ENCODE data around the gene CTSE.

Gene CTSE

DNA sequence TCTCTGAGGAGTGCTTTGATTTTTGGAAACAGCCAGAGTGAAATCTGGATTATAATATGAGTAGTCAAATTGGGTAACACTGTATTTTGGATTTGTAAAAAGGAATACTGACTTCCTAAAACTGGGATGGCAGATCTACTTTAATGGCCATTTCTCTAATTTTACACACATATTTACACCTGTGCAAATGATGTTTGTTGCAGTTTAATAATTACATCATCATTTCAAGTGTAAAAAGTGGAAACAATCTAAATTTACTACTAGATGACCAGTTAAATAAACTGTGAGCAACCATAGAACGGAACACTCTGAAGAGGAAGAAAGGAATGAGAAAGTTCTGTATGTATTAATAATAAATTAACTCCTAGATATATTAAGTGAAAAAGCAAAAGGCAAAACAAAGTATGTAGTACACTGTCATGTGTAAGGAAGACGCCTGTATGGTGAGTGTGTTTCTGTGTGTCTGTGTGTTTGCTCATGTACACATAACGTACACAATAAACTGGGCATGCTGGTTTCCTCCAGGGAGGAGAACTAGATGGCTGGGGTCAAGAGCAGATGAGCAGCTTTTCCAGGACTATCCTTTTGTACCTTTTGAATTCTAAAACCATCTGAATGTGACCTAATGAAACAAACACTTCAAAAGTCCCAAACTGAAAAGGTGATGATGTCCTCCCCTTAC is 26.4 kb upstream of the CTSE start:
- no peak for DNase-seq

DNA sequence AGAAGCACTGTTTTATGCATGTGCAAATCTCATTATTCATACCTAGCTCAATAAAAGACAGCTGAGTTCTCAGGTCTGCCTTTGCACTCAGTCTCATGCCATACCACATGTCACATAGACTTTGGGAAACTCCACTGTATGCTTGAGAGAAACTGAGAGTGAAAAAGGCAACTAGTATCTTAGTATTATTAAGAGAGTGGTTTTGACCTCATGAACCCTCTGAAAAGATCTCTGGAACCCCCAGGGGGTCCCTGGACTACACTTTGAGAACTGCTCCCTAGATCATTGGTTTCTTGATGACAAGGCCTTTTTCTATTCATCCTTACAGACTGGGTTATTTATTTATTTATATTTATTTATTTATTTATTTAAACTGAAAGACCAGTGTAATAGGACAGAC is 25.6 kb upstream of the CTSE start:
- no peak for DNase-seq

DNA sequence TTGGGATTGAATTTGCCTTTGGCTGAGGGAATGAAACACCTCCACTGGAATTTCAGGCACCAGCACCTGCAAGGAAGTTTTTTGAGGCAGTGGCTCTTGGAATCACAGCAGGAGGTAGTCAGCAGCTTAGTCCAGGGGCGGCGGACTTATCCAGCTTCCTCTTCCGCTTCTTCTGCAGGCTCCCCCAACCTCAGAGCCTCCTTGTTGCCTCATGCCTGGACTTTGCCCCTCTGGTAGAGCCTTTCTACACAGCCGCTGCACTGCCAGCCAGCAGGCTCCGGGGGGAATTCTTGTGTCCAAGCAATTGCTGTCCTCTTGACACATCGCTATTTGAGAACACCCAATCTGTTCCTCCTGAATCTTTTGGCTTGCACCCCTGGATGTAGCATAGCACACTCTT is 24.9 kb upstream of the CTSE start:
- no peak for DNase-seq

DNA sequence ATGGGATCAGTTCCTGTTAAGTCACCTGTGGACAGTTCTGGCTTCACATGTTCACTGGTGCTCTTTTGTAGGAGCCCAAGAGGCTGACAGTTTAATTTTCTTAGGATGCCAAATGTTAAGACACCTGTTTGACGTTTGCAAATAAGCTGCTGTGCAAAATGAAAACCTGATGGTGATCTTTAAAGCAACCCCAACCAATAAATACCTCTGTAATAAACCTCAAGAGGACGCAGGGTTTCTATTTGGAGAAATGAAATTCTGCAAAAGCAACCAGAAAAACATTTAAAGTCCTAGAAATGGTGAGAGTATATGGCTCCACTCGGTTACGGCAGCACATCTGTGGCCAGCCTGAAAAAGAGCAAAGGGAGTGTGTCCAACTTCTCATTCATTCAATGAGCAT is 23.6 kb upstream of the CTSE start:
- DNase-seq, result no peak

DNA sequence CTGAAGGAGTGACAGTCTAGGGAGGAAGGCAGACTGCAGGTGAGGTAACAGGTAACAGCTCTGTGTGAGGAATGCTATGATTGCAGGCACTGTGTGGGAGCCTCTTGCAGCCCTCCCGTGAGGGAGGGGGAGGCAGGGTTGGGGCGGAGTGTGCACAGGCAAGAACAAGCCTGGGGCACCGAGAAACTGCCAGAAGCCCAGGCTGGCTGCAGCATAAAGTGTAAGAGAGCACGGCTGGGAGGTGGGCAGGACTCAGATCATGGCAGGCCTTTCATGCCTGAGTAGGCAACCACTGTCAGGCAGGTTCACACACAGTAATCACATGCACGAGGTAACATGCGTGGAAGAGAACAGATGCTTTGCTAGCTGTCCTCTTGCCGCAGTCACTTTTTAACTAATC is 17.9 kb upstream of the CTSE start:
- peak; percentile 55 to 79 for DNase-seq

DNA sequence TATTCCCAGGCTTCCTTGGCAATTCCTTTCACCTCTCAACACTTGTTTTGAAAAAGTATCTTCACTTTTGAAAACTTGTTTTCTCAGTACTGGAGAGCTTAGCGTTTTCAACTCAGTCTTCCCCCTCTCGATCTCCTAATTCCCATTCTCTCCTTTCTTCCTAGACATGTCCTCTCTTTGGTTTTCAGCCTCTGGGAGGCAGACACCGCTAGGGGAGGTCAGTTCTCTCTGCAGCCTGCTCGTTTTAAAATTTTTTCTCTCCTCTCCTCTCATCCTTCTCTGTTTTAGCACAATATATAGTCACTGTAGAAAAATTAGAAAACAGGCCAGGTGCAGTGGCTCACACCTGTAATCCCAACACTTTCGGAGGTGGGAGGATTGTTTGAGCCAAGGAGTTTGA is 16.6 kb upstream of the CTSE start:
- no peak for DNase-seq

DNA sequence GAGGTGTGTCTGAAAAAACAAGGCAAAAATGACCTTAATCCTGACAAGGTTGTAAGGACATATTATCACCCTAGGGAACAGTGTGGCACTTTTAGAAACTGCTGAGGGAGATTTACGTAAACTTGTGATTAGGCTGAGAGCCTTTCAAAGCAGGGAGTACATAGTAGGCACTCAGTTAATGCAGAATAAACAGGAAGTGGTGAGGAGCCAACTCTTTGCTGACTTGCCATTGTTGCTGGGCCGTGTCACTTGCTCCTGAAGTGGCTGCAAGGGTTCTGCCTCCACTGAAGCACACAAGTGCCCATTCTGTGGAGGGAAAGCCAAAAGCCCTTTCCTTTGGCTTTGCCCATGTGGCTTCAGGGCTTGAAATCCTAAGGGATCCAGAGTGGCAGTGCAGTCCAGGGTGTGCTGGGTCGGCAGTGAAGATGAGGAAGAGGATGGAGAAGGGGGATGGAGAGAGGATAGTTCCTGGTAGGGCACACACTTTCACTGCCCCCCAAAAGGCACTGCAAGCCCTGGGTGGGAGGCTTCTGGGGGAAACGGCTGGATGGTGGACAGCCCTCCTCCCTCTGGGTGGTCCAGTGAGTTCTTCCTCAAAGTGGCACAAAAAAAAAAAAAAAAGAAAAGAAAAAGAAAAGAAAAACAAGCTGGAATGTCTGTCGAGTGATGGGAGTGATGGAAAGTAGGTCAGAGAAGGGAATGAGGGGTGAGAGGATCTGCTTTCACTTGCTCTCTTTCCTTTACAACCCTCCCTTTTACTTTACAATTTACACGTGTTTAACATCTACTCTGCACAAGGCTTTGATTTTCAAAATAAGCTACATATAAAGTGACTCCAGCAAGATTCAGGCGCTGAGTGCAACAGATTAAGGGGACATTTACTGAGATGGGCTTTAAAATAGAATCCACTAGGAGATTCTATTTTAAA is 15.6 kb upstream of the CTSE start:
- DNase-seq, result no peak

DNA sequence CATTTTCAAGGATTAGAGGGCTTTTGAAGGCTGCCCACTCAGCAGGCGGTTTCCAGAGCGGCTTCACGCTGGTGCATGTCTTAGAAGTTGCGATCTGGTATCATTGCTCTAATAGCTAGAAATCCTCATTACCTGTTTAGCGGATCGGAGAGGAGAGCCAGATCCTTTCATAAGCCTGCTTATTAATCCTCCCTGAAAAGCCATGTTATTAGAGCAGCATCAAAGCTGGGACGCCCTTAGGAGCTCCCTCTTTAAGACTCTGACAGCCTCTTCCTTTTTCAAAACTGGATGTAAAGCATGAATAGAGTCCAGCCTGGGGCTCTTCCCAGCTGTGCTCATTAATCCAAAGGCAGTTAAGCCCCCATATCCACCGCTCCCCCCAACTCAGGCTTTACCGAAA is 13.9 kb upstream of the CTSE start:
- DNase-seq, result no peak

DNA sequence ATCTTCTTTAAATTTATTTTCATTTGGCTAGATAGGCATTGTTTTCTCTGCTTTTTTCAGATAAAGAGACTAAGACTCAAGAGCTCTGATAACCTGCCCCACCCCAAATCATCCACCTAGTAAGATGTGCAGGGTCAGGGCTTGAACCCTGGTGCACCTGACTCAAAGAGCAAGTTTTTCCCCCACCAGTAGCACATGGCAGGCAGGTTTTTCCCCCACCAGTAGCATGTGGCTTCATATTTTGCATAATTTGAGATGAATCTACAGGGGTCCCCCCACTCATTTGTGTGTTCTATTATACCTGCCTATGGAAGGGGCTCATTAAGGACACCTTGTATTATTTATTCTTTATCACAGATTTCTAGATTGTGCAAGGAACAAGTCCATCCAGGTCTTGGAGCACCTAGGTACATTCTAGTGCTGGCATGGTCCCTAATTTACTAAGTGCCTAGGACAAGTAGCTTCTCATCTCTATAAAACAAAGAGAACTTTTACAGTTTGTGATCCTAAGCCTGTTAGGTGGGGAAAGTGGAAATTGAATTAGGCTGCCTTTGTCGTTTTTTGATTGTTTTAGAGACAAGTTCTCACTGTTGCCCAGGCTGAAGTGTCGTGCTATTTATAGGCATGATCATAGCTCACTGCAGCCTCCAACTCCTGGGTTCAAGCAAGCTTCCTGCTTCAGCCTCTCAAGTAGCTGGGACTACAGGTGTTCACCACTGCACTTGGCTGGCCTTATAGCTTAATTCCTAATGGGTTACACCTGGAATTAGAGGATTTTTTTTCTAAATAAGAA is 13.2 kb upstream of the CTSE start:
- no peak for DNase-seq

DNA sequence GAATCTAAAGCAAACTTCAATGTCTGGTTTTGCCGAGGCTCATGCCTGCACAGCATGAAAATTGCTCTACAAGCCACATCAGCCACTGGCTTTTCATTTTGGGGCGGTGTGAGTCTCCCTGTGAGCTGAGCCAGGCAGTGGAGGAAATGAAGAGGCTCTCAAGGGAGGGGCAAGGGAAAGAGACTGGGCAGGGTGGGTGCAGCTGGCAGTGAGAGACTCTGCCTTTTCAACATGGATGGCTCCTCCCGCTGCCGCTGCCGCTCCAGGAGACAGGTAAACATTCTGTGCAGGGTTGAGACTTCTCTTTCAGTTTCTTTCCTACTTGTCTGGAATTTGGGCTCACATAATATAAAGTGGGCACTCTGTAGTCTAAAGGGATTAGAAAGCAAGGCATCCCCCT is 11.3 kb upstream of the CTSE start:
- no peak for DNase-seq

DNA sequence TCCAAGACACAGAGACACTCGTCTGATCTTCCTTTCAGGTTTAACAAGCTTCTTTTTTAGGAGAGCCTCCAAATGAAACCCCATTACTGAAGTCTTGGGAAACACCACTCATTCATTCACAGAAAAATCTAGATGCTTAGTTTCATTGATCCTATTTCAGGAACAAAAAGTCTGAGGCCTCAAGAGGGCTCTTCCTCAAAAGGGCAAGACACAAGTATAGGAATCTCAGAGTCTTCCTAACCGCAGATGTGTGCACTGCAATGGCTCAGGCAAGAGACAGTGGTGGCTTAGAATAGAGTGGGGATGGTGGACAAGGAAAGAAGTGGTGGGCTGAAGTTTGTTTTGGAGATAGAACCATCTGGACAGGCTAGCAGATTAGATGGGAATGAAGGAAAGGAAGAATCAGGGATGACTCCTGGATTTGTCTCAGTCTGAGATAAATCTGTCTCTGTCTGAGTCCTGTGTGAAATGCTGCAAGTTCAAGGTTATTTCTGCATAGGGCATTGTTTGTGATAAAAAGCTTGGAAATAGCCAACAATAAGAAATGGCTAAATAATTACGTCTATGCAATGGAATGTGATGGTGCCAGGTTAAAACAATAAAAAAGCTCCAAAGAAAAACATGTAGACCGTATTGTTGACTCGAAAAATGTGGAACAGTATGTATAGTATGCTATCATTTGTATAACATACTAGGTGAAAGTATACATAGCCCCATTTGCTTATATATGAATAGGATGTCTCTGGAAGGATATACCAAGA is 8.9 kb upstream of the CTSE start:
- no peak for DNase-seq

DNA sequence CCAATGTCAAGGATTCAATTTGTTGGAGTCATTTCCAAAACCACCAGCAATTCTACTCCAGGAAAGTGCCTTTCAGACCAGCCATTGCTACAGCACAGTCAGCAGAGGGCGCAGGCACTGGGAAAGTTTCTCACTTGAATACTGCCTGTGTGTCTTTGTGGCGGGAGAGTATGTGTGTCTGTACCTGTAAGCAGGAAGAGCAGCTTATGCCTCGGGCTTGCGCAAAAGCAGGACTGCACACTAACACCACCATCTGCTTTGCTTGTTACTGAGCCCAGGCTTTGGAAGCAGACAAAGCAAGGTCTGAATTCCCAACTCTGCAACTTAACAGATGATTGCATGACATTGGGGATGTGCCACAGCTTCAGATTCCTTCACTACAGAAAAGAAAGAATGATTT is 7.0 kb upstream of the CTSE start:
- DNase-seq, result peak; percentile 60 to 80

DNA sequence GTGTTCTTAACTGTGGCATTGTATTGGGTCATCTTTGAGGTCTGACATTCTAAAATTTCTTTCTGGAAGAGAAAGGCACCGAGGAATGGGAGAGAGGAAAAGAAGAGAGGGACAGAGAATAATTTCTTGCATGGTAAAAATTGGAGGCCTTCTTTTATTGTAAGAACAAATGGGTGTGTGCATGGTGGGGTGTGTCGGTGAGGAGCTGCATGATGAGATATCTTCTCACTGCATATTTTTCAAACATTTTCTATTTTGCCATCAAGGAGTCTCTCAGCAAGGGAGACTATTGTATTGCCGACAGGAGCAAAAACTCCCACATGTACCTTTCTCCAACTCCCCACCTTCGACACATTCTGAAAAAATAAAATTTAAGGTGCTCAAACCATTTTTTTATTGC is 6.5 kb upstream of the CTSE start:
- no peak for DNase-seq

DNA sequence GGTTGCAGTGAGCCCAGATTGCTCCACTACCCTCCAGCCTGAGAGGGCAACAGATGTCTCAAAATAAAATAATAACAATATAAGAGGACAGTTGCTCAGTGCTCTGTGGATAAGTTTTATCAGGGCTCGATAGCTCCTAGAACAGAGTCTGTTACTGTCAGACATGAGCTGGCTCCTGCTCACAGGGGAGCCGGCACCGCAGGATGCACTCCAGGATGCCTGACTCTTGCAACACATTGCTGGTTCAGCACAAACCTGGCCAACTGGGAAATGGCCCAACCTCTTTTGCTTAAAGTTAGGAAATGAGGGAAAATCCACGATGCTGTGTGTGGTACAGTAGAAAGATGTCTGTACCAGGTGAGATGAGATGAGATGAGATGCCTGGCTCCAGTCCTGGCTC is 5.8 kb upstream of the CTSE start:
- no peak for DNase-seq

DNA sequence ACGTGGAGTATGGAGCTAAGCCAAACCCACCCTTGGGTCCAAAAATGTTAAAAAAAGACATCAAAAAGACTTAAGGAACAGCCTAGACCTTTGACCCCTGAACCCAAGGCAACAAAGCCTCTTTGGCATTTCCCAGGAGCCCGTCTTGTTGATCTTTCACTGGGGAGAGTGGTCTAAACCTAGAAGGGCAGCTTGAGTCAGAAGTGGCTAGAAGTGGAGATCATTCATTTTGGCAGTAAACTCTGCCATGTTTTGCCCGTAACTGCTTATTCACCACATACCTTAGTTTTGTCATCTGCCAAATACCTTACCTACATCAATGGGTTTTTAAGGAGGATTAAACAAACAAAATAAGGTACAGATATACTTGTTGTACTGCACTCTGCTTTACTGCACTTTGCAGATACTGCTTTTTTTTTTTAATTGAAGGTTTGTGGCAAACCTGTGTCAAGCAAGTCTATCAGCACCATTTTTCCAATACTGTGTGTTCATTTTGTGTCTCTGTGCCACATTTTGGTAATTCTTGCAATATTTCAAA is 1.7 kb upstream of the CTSE start:
- no peak for DNase-seq

DNA sequence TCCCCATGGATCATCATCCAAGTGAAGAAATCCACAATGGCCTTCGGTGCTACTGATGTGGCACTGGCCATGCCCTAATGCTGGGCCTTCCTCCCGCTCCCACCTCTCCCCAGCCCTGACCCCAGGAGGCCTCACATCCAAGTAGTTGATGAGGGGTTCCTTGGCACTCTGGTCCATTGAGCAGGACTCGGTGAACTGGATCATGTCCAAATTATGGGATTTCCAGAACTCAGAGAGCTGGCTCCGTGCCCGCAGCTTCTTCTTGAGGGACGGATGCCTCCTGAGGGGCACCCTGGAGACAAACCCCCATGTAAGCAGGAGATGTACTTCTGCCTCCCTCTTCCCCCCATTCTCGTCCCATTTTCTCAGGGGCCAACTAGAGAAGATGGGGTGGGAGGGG is 929 bp downstream of the CTSE start:
- DNase-seq, result no peak

DNA sequence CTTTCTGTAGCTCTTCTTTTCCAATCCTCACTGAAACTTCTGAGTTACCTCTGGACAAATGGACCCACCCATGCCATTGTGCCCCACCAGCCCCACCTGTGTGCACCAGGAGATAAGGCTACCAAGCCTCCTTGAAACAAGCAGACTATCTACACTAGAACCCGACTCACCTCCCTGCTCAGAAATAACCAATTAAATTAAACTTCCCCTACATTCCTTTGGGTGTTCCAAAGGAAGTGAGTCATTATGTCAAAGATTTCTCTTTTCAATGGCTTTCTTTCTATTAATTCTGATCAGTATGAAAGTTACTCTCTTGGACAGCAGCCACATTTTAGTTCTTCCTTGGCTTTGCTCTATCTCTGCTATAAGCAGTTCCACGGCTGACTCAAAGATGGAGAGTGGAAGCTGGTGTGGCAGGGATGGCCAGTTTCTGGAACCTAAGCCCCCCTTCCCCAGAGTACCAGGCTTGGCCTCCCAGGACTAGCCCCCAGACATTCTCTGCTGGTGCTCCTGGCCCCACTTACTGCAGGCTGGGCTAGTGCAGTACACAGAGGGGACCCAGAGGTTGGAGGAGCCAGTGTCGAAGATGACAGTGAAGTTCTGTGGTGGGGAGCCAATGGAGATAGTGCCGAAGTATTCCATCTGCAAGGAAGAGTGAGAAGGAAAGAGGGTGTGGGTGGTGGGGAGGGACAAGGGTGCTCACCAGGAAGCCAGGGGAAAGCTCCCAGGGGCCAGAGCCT is 1.9 kb downstream of the CTSE start:
- DNase-seq, result no peak

DNA sequence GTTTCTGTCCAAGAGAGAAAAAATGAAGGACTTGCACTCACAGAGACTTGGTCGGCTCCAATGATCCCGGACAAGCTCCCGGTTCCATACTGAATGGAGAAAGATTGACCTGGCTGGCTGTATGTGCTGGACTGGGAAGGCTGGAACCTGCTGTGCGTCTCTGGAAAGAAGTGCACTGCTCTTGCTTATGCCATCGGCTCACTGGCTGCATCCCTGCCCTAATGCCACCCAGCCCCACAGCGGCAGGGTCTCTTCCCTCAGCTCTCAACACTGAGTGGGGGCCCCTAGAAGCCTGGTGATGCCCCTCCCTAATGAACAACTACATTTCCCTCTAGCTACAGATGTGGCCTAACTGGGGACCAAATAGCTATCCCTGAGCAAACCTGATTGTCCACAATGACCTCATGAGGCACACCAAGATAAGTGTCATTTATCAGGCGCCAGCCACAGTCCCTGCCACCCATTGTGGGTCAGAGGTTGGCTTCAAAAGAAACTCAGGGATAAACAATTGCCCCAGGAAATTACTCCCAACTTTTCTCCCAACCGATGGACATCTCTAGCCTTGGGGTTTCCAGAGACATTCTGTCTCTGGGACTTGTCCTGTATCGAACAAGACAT is 2.6 kb downstream of the CTSE start:
- DNase-seq, result no peak

DNA sequence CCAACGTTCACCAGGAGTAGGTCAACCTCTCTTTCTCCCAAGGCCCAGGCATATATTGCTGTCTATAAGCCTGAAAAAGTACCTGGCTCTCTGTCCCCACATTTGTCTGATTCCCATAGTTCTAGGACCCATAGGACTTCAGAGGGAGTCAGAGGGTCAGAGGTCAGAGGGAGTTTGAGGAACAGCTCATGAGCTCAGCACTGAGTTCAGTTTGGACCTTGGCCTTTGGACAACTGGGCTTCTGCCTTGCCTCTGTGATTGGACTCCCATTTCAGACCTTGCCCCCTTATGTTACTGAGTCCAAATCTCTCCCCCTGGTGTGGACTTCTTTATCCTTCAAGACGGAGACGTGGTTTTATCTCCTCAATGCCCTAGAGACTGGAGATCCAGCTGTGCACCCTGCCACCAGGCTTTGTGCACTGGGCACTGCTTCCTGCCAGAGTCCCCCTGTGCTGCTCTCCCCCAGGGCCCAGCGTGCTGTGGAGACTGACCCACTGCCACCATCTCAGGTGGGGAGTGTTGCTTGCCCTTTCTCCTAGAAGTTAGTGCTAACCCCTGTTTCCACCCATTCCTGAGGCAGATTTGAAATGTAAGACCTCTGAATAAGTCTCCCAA is 3.2 kb downstream of the CTSE start:
- DNase-seq, result no peak

DNA sequence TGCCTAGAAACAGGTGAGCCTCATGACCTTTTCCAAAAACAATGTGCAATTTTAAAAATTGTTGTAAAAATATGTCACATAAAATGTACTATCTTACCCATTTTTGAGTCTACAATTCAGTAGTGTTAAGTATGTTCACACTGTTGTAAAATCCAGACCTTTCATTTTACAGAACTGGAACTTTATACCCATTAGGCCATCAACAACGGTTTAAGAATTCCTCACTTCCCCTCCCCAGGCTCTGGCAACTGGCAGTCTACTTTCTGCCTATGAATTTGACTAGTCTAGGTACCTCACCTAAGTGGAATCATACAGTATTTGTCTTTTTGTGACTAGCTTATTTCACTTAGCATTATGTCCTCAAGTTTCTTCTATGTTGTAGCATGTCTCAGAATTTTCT is 8.6 kb downstream of the CTSE start:
- no peak for DNase-seq

DNA sequence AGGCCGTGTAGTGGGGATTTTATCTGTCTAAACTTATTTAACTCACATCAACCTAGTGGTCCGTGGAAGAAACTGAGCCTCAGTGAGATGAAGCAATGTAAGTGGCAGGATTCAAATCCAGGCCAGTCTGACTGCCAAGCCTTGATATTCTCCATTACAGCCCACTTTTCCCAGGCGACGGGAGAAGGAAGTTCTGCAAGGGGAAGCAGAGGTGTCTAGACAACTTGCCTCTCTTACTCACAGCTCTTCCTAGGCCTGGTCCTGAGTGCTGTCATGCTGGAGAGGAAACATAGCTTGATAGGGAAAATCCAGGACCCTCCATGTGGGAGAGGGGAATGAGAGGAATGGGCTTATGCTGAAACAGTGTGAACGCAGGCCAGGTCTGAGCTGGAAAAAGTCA is 9.1 kb downstream of the CTSE start:
- DNase-seq, result no peak
